ENCODE results near the gene DNAH6. TPM values are rescaled to one million over a fixed set of nuclear protein-coding genes. Genes with fewer than 3 reads are reported as not detected.

The DNAH6 gene
- polyA plus RNA-seq, 3 donors, result 0.04 TPM; not detected in 2

GRCh38 chr2:84526562-84526961 is 10.3 kb downstream of the DNAH6 start:
- H4K20me1 ChIP-seq (ENCODE audit: insufficient read depth, low read length), result no peaks in the 10 kb centered on the region
- no peaks in the 10 kb centered on the region for H3K36me3 ChIP-seq (replicated peaks in 1 of 2; ENCODE audit: control insufficient read depth in 1 of 2, insufficient read depth in 2 of 2, low read length in 2 of 2)
- DNase-seq, result no peak
- H3K4me3 ChIP-seq (replicated peaks in 1 of 3; ENCODE audit: low read depth in 2 of 3, low read length in 3 of 3), result no peak overlapping the region
- Mint-ChIP-seq H3K9me3 (peaks cover 0 to 8% (median 2%) of the 10 kb centered on the region in 7 donors), H3K4me1 (no peaks in the 10 kb centered on the region), H3K27ac (peak overlapping the region in 1 of 7 donors; percentile 50), H3K27me3 (ENCODE audit: low read depth in 3 of 3) (peaks cover 0 to 4% (median 2%) of the 10 kb centered on the region in 3 donors), H3K36me3 (no peaks in the 10 kb centered on the region), H3K4me3 (no peak overlapping the region)
- no peaks in the 10 kb centered on the region for H3K9me3 ChIP-seq (replicated peaks in 1 of 2; ENCODE audit: control insufficient read depth in 1 of 2, insufficient read depth in 1 of 2, low read length in 2 of 2)
- H2AFZ ChIP-seq (ENCODE audit: insufficient read depth, low read depth, low read length, poor library complexity, severe bottlenecking), result no peak overlapping the region
- no peaks in the 10 kb centered on the region for H3K4me1 ChIP-seq (ENCODE audit: control insufficient read depth in 1 of 2, insufficient read depth in 2 of 2, low read length in 2 of 2)
- no peak for TF ChIP-seq CTCF (IDR thresholded peaks at IDR 0.05)
- H3K27ac ChIP-seq (ENCODE audit: low read depth in 1 of 2, low read length in 2 of 2), result no peak overlapping the region
- no peak overlapping the region for H3K9ac ChIP-seq (ENCODE audit: insufficient read depth, low read length, poor library complexity, severe bottlenecking)
- intact Hi-C loops (cut with micrococcal nuclease), result no loop called here
- no peaks in the 10 kb centered on the region for H3K27me3 ChIP-seq (ENCODE audit: control insufficient read depth in 2 of 2, insufficient read depth in 2 of 2, low read length in 2 of 2)
- WGBS (ENCODE audit: insufficient coverage), result 80% methylated on average over 1 of the region's 1 CpG
- no peak overlapping the region for H3K4me2 ChIP-seq (replicated peaks; ENCODE audit: extremely low read depth, low read length, poor library complexity, severe bottlenecking)
- no peaks in the 10 kb centered on the region for H3K79me2 ChIP-seq (ENCODE audit: insufficient read depth, low read length)

DNA sequence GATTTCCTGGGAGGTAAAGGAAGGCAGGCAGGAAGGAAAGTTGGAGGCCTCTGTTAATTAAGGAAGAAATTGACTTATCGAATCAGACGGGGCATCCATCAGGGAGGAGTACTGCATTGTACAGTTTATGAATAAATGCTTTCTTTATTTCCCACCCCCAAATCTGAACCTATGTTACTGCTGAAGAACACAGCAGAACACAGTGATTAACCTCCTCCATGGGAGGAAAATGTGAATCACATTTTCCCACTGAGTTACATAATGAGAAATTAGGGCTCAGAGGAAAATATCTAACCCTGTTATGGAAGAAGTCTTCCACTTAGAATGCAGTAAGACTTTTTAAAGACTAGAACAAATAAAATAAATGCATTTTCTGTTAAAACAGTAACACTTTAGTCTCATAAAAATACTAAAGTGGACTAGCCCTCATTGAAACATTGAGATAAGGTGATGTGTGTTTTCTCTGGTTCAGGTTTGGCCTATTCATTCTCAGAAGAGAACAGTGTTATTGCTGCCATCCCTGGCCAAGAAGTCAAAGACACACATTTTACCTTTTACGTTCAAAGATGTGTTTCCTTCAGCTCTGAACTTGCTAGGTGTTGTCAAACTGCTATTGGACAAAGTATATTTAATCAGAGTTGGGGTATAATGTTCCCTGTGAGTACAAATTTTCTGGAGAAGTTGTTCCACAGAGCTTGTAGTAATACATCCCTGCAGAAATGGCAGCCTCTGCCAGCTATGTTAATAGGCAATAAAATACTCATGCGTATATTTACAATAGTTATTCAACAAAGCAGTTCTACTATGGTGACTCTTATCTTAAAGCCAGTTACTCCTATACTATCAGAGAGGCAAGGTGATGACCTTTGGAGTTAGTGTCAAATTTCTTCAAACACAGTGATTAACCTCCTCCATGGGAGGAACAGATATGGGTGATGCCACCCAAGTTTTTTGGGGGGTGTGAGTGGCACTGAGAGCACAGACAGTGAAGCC is 11.1 kb downstream of the DNAH6 start:
- Histone ChIP-seq H3K9ac (ENCODE audit: insufficient read depth, low read length, poor library complexity, severe bottlenecking) (no peak overlapping the region), H3K9me3 (replicated peaks in 1 of 2; ENCODE audit: control insufficient read depth in 1 of 2, insufficient read depth in 1 of 2, low read length in 2 of 2) (no peaks in the 10 kb centered on the region), H3K4me2 (replicated peaks; ENCODE audit: extremely low read depth, low read length, poor library complexity, severe bottlenecking) (no peak overlapping the region), H3K27ac (ENCODE audit: low read depth in 1 of 2, low read length in 2 of 2) (no peak overlapping the region), H2AFZ (ENCODE audit: insufficient read depth, low read depth, low read length, poor library complexity, severe bottlenecking) (no peak overlapping the region), H3K4me1 (ENCODE audit: control insufficient read depth in 1 of 2, insufficient read depth in 2 of 2, low read length in 2 of 2) (no peaks in the 10 kb centered on the region), H4K20me1 (ENCODE audit: insufficient read depth, low read length) (no peaks in the 10 kb centered on the region), H3K79me2 (ENCODE audit: insufficient read depth, low read length) (no peaks in the 10 kb centered on the region), H3K36me3 (replicated peaks in 1 of 2; ENCODE audit: control insufficient read depth in 1 of 2, insufficient read depth in 2 of 2, low read length in 2 of 2) (no peaks in the 10 kb centered on the region), H3K4me3 (replicated peaks in 1 of 3; ENCODE audit: low read depth in 2 of 3, low read length in 3 of 3) (no peak overlapping the region), H3K27me3 (ENCODE audit: control insufficient read depth in 2 of 2, insufficient read depth in 2 of 2, low read length in 2 of 2) (no peaks in the 10 kb centered on the region)
- Mint-ChIP-seq H3K27me3 (ENCODE audit: low read depth in 3 of 3) (peaks cover 0 to 4% (median 2%) of the 10 kb centered on the region in 3 donors), H3K4me3 (no peak overlapping the region), H3K4me1 (no peaks in the 10 kb centered on the region), H3K36me3 (no peaks in the 10 kb centered on the region), H3K9me3 (peaks cover 0 to 5% (median 0%) of the 10 kb centered on the region in 7 donors), H3K27ac (no peak overlapping the region)
- WGBS (ENCODE audit: insufficient coverage), result no CpG with 5 or more reads among the region's 4 CpGs
- DNase-seq, result no peak
- intact Hi-C loops (cut with micrococcal nuclease), result no loop called here
- TF ChIP-seq CTCF (IDR thresholded peaks at IDR 0.05), result no peak
